GM12873 (cell line): ENCODE data around the gene RCBTB2.

Experiments used
- TF ChIP-seq, protein P1 (sequence below): IDR thresholded peaks from 2 replicates; pipeline ENCODE4 v1.5.1; 2012; ENCODE audit warnings: low read depth, mild to moderate bottlenecking, moderate library complexity, low read length, control low read depth; ENCODE audit not compliant: insufficient read depth; ENCODE audit errors: missing control alignments

Gene RCBTB2

DNA sequence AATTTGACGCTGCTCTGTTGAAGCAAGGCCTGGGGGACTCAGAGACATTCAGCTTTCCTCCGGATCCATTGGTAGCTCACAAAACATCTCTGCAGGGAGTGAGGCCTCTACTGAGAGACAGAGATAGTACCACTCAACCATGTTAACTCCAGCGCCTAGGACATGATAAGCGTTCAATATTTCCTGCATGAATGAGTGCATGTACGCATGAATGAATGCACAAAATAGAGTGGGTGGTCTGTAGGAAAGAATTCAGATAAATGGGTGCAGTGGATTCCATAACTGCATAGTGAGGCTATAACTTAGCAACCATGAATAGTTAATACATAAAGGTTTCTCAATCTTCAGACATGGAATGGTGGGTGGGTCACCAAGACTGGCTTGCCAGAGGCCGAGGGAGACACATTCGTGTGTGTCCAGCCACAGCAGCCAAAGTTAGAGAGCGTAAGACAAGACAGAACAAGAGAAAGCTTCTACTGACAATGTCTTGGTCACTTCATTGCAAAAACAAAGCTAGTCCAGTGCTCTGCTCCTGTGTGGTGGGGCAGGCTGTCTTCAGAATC is 36.3 kb upstream of the RCBTB2 start:
- TF ChIP-seq, protein P1, sequence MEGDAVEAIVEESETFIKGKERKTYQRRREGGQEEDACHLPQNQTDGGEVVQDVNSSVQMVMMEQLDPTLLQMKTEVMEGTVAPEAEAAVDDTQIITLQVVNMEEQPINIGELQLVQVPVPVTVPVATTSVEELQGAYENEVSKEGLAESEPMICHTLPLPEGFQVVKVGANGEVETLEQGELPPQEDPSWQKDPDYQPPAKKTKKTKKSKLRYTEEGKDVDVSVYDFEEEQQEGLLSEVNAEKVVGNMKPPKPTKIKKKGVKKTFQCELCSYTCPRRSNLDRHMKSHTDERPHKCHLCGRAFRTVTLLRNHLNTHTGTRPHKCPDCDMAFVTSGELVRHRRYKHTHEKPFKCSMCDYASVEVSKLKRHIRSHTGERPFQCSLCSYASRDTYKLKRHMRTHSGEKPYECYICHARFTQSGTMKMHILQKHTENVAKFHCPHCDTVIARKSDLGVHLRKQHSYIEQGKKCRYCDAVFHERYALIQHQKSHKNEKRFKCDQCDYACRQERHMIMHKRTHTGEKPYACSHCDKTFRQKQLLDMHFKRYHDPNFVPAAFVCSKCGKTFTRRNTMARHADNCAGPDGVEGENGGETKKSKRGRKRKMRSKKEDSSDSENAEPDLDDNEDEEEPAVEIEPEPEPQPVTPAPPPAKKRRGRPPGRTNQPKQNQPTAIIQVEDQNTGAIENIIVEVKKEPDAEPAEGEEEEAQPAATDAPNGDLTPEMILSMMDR, result no peak

DNA sequence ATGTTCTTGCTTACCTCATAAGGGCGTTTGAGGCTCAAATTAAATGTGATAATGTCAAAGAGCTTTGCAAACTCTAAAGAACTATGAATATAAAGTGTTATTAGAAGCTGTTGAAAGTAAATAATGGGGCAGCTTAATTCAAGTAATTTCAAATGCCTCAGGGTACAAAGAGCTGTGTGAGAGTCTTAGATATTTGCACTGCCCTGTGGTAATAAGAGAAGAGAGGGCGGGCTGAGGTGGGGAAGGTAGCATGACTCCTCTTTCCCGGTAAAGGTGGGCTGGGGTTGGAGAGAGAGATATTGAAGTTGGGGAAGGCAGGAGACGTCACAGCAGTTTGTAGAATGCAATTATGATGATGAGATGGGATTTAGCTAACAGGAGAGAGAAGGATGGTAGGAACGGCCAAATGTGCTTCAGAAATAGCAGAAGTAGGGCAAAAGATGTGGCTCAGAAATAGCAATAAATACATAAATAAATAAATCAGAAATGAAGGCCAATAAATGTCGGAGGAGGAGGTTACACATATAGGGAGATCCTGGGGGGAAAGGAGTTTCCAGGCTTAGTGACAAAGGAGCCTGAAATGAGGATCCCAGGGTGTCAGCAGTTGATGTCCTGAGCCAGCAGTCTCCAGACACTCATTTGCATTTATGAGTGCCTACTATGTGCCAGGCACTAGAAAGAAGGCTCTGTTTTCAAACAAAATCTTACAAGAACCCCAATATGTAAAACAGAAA is 35.7 kb upstream of the RCBTB2 start:
- TF ChIP-seq, protein P1, result no peak

DNA sequence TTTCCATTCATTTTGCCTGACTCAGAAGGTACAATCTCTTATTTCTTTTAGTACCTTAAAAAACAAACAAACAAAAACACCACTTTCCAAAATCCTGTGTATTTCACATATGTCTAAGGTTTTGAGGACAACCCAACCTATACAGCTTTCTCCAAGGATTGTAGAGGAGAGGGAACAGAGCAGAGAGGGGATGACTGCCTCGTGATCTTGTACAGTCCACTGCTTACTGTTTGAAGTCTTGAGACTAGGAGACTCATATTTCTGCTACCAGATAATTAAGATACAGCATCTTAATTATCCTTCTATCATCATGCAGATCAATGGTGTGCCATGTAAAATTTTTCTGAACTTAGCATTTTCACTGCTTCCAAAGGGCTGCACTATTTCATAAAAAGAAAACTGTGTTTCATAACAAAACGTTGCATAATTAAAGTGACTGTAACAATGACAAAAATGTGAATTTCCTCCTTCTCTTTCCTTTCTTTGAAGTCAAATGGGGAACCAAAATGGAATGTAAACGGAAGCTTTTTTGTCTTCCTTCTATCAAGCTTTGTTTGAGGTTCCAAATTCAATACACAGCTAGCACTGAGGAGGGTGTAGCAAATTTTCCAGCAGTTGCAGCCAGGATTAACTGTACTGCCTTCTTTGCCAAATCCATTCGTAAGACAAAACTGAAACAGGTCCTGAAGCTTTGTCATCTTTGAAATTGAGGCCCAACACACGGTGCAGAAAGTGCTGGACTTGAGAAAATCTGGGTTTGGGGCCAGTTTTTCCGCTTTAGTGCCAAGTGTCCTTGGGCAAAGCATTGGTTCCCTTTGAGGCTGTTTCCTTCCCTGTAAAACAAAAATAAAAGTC is 34.9 kb upstream of the RCBTB2 start:
- TF ChIP-seq, protein P1, result no peak

DNA sequence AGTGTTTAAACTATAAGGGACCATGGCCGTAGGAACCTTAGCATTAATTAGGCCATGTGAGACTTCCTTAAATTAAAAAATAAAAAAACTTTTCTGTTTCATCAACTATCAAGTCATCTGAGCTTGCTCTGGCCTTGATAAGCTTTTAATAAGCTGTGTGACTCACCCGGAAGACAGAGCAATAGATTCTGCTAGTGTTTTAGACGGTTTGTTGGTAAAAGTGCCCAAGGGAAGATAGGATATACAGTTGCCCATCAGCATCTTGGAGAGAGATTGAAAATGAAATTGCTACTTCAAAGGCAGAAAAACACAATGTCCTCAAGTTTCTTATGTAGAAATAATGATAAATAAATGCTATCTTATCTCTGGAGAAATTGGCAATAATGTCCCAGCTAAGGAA is 31.2 kb upstream of the RCBTB2 start:
- TF ChIP-seq, protein P1, result no peak

DNA sequence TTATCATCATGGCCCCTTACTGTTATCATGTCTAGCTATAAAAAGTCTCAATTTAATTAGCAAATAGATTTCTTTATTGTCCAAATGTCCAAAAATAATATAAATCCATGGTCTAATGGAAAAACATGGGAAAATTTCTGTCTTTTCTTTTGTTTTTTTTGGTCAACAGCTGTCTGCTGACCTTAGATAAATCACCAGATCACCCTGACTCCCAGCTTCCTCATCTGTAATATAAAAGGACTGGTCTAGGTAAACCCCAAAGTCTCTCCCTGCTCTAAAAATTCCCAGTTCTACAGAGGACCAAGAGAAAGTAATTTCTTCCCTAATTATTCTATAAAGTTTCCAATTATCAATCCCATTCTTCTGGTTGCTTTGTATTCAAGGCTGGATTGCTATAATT is 30.7 kb upstream of the RCBTB2 start:
- TF ChIP-seq, protein P1, result no peak

DNA sequence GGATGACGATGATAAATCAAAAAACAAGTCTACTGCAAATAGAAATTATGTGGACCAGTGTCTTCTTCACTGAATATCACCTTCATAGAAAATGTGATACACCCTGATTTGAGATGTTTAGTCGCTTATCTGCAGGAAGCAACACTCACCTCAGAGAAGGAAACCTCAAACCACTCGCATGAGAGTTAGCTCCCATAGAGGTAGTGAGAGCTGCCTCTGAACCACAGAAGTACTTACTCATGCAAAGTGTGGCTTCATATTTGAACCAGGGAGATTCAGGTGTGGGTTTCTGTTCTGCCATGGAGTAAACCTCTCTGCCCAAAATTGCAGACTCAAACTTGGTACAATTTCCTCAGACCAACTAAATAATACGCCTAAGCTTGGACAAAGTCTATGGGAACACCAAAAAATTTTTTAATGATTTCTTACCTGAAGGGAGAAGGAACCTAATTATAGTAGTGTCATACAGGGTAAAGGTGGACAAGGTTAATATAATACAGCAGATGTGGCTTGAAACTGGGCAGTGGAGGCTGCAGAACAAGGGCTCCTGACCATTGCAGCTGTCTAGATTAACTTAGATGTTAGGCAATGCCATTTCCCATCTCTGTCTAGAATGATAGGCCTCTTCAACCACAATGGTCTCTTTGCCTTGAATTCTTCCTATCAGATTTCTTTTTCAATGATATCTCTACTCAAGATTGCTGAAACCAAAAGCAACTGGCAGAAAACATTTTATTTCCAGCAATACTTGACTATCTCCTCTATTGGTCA is 29.6 kb upstream of the RCBTB2 start:
- TF ChIP-seq, protein P1, result no peak
